Renal pelvis (tissue), 4 donors: Measurements from ENCODE around the gene ANKRD18A. TPM values are rescaled to one million over a fixed set of nuclear protein-coding genes. Genes with fewer than 3 reads are reported as not detected.
"Not testable (repeated sequence)": the region's sequence is repeated elsewhere in the genome, so short reads cannot be mapped to it uniquely, and the experiment has no call there.

ENCODE experiments used
- DNase-seq: peaks from one replicate; pipeline ENCODE4 v3.0.0-alpha.2; 2013
- polyA plus RNA-seq, 3 donors: library from polyadenylated mRNA; unstranded; fragments of 120-200 nt; gene quantifications; one replicate each; pipeline ENCODE4 v1.2.1, GENCODE V29; 2013; ENCODE audit not compliant: insufficient read length in 3 of 3

The ANKRD18A gene
- polyA plus RNA-seq, 3 donors = 3.7 to 5.8 (median 3.9) TPM

GRCh38 chr9:38629511-38629910 lies 9.1 kb upstream of the ANKRD18A start:
- no peak for DNase-seq

DNA sequence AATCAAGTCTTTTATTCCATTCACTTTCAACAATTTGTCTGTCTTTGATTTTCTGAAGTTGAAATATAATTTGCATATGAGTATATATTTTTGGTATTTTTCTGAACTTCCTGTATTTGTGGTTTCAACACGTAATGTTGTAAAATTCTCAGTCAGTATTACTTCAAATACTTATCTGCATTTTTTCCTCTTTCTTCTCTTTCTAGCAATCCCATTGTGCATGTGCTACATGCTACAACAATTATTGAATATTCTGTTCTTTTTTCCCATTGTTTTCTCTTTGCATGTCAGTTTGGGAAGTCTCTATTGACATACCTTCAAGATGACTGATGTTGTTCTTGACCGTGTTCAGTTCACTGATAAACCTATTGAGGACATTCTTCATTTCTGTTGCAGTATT lies 5.6 kb upstream of the ANKRD18A start:
- no peak for DNase-seq

GRCh38 chr9:38622951-38623350 lies 2.6 kb upstream of the ANKRD18A start:
- no peak for DNase-seq

DNA sequence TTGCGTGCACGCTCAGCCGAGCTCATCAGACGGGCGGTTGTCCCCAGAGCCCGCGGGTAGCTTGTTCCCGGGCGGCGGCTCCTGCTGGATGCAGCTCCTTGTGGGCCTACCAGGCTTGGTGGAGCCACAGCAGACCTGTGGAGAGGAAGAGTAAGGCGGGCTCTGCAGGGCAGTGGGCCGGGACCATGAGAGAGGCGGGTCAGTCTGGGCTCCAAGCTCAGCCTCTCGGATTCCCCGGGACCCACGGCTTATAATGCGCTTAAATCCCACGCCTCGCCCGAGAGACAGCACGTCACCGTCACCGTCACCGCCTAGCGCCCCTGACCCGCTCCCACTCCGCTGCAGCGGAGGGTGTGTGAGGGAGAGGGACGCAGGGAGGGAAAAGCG lies 1.9 kb upstream of the ANKRD18A start:
- DNase-seq = peak; percentile 38

GRCh38 chr9:38621434-38622287 lies 1.3 kb upstream of the ANKRD18A start:
- DNase-seq = peak; percentile 29

GRCh38 chr9:38619556-38620447 lies 594 bp downstream of the ANKRD18A start:
- peak; percentile 4 for DNase-seq

- DNase-seq = not testable (repeated sequence)
These were observed 22.2 kb downstream of the ANKRD18A start for GRCh38 chr9:38598029-38598745.

DNA sequence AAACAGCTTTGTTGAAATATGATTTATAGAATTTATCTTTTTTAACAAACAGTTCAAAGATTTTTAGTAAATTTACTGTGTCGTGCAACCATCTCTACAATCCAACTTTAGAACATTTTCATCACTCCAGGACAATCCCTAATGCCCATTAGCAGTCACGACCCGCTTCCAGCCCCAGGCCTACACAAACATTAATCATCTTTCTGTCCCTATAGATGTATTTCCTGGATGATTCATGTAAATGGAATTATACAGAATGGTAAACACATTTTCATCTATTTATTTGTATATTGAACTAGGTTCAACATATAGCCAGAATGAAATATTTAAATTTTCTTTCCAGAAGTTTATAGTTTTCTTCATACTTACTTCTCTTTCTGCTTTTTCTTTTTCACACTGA lies 25.3 kb downstream of the ANKRD18A start:
- not testable (repeated sequence) for DNase-seq

- DNase-seq = peak; percentile 1
These were observed 28.9 kb downstream of the ANKRD18A start for GRCh38 chr9:38591346-38592063.

DNA sequence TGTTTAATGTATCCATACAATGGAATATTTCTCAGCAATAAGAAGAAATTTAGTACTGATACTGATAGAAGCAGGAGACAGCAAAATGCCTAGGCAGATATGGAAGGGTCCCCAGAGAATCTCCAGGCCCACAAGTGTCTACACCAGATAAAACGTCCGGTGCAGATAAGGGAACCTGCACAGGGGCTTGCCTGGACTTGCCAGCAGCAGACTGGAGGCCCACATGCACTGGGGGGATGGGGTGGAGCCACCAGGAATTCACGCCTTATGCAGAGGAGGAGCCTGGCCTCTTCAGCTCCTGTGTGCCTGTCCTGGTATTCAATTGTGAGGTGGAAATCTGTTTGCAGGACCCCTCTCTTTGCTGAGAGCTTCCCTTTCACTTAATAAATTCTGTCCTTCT lies 36.6 kb downstream of the ANKRD18A start:
- DNase-seq = not testable (repeated sequence)

- not testable (repeated sequence) for DNase-seq
These were observed 40.3 kb downstream of the ANKRD18A start for GRCh38 chr9:38580112-38580511.

DNA sequence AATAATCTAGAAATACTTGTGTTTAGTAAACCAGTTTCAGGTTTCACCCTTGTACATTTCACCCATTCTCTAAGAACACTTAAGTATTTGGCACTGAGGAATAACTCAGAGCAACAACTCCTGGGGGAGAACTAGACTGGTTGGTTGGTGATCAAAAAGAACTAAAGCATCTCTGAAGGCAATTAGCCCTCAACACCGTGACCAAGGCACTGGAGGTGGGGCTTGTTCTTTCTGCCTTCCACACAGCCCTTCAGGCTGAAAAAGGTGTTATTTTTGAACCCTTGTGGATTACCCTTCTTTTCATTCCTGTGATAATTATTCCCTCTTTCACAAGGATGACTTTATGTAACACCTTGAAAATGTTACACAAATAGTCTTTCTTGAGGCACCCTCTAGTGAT lies 44.2 kb downstream of the ANKRD18A start:
- DNase-seq = not testable (repeated sequence)

DNA sequence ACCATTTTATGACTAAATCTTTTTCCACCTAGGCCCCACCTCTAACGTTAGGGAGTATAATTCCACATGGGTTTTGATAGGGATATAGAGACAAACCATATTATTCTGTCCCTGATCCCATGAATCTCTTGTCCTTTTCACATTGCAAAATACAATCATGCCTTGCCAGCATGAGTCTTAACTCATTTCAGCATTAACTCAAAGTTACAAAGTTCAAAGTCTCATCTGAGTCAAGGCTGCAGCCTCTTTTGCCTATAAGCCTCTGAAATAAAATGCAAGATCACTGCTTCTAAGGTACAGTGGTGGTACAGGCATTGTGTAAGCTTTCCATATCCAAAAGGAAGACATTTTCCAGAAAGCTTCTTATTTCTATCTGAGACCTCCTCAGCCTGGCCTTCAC lies 54.3 kb downstream of the ANKRD18A start:
- DNase-seq = not testable (repeated sequence)

DNA sequence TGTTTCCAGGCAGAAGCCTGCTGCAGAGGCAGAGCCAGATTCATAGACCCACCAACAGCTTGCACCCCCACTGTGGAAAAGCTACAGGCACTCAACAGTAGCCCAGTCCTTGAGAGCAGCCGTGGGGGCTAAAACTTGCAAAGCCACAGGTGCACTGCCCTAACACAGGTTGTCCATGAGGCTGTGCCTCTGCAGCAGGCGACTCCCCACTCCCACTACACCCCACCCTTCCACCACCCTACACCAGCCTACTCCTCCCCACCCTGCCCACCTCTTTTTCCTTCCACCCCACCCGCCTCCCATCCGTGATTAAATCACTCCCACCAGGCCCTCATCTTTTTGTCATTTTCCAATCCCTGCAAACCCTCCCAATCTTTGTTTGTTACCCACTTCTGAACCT lies 55.2 kb downstream of the ANKRD18A start:
- not testable (repeated sequence) for DNase-seq

GRCh38 chr9:38563911-38564310 lies 56.5 kb downstream of the ANKRD18A start:
- DNase-seq = not testable (repeated sequence)

DNA sequence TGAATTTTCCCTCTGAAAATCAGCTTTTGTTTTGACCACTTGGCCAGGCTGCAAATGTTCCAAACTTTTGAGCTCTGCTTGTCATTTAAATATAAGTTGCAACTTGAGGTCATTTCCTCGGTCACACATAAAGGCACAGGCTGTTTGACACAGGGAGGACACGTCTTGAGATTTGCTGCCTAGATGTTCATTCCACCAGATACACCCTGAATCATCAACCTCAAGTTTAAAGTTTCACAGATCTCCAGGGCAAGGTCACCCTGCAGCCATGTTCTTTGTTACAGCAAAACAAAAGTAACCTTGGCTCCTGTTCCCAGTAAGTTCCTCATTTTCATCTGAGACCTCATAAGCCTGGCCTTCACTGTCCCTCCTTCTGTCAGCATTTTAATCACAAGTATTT lies 59.3 kb downstream of the ANKRD18A start:
- DNase-seq = not testable (repeated sequence)

DNA sequence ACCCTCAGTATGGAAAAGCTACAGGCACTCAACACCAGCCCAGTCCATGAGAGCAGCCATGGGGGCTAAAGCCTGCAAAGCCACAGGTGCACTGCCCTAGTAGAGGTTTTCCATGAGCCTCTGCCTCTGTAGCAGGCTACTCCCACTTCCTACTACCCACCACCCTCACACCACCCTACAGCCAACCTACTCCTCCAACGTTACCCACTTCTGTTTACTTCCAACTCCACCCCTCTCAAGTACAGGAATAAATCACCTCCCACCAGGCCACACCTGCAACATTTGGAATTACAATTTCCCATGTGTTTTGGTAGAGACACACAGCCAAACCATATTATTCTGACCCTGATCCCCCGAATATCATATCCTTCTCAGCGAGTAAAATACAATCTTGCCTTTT lies 61.2 kb downstream of the ANKRD18A start:
- not testable (repeated sequence) for DNase-seq

DNA sequence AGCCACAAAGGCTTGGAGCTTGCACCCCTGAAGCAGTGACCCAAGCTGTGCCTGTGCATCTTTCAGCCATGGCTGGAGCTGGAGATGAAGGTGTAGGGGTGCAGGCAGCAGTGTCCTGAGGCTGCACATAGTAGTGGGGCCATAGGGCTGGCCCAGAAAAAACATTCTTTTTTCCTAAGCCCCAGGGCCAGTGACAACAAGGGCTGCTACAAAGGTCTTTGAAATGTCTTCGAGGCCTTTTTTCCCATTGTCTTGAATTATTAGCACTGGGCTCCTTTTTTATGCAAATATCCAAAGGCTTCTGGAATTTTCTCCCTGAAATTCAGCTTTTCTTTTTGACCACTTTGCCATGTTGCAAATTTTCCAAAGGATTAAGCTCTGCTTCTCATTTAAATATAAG lies 62.6 kb downstream of the ANKRD18A start:
- DNase-seq = not testable (repeated sequence)

- DNase-seq = not testable (repeated sequence)
These were observed 65.4 kb downstream of the ANKRD18A start for GRCh38 chr9:38554966-38555365.

- not testable (repeated sequence) for DNase-seq
These were observed 67.4 kb downstream of the ANKRD18A start for GRCh38 chr9:38553019-38553418.

GRCh38 chr9:38546497-38547163 lies 73.8 kb downstream of the ANKRD18A start:
- DNase-seq = not testable (repeated sequence)
